SHP77 (cell line): ENCODE data around the gene CHN1.

Experiments used
- DNase-seq, 2 experiments: peaks; one replicate each; lab custom pipeline; 2025; lab: John Stamatoyannopoulos, UW

CHN1 gene

GRCh38 chr2:174873471-174873870, 131.7 kb downstream of the CHN1 start:
- DNase-seq, result no peak

GRCh38 chr2:174870787-174871186, 134.4 kb downstream of the CHN1 start:
- no peak for DNase-seq

- DNase-seq, result no peak
These were observed 136.3 kb downstream of the CHN1 start for GRCh38 chr2:174868878-174869277.

GRCh38 chr2:174866421-174866820, 138.8 kb downstream of the CHN1 start:
- DNase-seq, result no peak

DNA sequence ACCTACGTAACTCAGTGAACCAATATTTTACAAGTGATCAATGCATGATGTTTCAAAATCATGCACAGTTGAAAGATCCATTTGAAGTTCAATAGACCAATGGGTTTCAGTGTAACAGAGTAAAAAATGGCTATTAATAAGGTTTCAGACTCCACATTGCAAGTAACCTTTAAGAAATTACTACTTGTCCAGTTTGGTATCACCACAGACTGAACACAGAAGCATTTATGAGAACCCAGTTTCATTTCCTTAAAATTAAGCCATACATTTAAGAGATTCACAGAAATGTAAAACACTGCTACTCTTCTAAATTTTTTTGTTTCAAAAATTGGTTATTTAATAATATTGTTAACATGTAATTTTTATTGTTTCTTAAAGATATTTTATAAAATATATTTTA, 142.0 kb downstream of the CHN1 start:
- no peak for DNase-seq

DNA sequence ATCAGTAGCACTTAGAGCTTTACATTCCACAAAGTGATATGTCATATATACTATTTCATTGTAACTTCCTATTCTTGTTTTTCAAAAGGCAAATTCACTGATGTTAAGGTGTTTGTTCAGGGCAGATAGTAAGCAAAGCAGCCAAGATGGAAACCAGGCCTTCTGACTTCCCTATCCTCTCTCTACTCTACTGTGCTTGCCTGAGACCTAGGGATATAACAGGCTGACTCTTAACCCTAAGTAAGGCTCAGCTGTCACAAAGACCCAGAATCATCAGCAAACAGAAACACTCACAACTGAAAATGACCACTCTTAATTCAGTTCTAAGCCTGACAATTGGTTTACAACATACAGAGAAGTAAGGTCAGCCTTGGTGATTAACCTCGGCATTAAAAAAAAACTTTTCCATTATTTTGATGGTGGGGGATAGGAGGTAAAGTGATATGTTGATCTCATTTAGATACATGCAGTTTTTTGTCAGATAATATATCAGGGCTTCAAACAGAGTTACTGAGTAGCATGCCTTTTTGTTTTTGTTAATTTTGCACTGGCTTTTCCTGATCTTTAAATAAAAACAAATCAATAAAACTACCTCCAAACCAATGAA, 145.5 kb downstream of the CHN1 start:
- DNase-seq, result no peak

GRCh38 chr2:174858745-174859144, 146.4 kb downstream of the CHN1 start:
- no peak for DNase-seq

DNA sequence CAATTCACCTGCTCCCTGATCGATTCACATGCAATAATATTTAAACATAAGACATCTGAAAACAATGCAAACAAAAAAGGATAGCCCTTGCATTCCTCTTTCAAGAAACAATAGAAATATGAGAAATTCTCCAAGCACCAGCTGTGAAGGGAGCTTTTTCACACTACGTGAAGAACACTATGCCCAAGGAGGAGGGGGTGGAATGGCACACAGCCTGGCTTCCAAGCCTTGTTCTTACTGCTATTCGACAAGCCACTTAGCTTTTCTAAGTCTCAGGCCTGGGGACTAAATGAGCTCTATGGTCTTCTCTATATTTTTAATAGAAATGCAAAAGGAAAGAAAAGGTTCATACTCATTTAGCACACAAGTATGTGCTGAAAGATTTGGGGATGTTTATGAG, 148.7 kb downstream of the CHN1 start:
- no peak for DNase-seq

DNA sequence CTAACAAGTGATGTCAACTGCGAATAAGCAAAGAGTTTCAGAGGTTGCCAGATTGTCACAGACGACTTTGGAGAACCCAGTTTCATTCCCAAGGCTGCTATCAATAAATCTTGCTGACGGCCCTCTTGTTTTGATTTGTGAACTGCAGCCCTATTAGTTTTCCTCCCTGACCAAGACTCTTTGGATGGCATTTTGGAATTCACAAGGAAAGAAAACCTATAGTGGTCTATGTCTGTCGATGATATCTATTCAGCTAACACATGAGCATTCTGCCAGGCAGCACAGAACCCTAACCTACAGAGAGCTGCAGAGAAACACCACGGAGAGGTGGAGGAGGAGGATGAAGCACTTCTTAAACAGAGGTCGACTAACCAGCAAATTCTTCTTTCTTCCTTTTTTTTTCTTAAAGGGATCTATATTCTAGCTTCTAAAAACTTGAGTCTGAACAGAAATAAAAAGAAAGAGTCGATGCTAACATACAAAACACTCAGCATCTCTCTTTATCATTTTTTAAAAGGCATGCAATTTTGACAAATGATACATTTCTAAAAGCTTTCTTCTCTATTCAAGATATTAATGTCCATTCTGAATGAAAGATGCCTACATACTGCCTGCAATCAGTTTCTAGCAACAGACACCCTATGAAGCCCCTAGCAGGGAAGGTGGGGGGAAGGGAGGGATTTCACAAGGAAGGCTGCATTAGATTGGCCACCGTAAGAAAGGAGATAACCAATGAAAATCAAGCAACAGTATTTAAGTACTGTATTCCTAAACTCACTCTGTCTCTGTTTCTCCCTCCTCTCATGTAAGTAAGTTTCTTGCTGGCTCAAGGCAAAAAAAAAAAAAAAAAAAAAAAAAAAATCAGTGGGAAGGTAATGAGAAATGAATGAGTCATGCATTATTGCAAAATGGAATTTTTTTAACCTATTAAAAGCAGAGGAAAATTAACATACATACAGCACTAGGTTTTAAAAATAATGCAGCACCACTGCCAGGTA, 157.9 kb downstream of the CHN1 start:
- DNase-seq, result no peak

DNA sequence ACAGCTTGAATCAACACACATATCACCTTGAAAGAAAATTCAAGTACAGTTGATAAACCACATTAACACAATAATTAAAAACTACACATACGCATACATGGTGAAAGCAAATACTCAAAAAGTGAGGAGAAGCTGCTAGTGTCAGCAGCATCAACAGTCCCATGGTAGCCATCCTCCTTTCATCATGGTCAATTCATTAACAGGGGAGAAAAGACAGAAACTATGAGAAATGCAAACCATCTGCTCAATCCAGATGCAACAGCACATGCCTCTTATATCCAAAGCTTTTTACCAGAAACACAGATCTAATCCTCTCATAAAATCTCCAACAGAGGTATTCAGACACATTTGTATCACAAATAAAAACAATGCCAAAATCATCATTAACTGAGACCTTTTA, 159.0 kb downstream of the CHN1 start:
- no peak for DNase-seq

GRCh38 chr2:174844295-174844708, 160.9 kb downstream of the CHN1 start:
- no peak for DNase-seq

GRCh38 chr2:174842496-174842895, 162.7 kb downstream of the CHN1 start:
- DNase-seq, result no peak

DNA sequence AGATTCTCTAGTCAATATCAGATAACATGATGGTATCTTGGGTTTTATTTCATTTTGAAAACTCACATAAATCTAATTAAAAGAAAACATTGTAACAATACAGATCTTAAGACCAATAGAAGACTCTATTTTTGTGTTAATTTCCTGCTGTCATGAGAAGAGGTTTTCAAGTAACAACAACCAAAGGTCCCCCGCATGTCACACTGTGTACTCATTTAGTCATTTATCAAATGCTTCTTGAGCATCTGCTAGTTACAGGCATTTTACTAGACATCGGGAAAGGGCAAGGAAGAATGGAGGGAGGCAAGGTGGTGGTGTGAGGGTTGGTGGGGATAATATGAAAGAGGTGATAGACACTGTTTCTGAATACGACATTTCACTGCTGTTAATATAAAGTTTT, 163.2 kb downstream of the CHN1 start:
- DNase-seq, result no peak

GRCh38 chr2:174841350-174841749, 163.8 kb downstream of the CHN1 start:
- DNase-seq, result no peak

- no peak for DNase-seq
These were observed 164.7 kb downstream of the CHN1 start for GRCh38 chr2:174840436-174840835.

DNA sequence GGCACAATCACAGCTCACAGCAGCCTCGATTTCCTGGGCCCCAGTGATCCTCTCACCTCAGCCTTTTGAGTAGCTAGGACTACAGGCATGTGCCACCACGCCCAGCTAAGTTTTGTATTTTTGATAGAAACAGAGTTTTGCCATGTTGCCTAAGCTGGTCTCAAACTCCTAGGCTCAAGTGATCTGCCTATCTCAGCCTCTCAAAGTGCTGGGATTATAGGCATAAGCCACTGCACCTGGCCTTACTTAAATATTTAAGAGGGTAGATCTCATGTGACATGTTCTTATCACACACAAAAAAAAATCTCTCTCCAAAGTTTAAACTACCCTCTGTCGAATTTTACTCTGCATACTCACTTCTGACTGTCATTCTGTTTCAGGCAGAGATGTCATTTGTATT, 165.5 kb downstream of the CHN1 start:
- no peak for DNase-seq

DNA sequence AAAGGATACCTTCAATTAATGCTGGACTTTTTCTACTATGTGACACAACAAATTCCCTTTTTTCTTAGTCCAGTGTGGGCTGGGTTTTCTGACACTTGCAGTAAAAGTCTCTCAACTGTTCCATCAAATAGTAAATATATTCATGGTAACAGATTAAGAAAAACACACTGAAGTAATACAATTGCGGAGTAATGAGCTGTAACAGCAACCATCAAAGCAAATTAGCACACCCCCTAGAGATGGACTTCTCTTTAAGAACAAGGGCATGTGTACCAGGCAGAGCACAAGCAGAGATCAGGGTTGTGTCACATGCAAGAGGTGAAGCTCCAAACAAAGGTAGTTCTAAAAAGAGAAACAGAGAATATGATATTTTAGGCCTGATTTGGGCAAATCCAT, 168.2 kb downstream of the CHN1 start:
- DNase-seq, result no peak

DNA sequence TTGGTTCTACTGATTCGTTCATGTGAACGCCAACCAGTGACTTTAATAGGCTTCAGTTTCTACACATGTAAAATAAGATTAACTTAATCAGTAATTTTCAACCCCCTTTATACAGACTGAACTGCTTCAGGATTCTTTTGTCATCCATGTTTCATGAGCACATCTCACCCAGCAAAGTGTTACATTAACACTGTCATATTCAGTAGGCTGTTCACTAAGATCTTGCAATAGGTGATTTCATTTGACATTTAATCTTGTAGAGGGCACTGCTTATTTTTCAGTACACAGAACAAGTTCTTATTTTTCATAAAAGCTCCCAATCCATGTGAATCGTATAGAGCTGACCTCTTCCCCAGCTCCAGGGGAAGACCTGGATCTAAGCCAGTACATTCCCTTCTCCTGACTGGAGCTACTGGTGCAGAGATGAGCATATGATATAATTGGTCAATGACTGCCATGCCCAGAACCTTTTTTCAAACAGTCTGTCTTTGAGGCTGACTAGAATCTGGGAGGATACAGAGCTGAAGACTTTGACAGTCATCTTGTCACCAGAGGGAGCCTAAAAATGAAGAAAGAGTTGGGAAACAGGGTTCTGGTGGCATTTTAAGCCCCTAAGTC, 168.7 kb downstream of the CHN1 start:
- no peak for DNase-seq

DNA sequence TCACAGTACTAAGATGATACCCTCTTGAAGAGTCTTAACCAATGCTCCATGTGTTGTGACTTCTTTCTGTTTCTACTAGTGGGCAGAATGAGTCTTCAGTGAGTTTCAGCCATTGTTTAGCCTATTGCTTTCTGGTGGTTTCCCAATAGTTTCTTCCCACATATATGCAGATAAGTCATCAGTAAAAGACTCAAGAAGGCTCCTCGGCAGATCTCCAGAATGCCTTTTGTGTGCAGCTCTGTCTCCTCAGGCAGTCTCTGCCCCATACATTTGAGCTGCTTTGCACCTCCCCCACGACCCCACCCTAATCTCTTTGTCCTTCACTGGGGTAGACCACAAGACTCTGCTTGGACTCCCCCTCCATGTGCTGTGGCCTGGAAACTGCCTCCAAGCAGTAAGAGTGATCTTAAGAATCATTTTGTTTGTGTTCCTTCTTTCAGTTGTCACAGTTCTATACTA, 169.4 kb downstream of the CHN1 start:
- no peak for DNase-seq

DNA sequence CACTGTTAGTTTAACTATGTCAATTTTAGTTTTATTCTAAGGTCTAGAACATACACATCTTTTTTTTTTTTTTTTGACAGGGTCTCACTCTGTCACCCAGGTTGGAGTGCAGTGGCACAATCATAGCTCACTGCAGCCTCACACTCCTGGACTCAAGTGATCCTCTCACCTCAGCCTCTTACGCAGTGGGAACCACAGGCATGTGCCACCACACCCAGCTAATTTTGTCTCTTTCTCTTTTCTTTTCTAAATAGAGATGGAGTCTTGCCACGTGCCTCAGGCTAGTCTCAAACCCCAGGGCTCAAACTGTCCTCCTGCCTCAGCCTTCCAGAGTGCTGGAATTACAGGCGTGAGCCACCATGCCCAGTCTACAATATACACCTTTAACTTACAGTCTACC, 171.4 kb downstream of the CHN1 start:
- DNase-seq, result no peak

GRCh38 chr2:174830561-174830960, 174.6 kb downstream of the CHN1 start:
- no peak for DNase-seq

DNA sequence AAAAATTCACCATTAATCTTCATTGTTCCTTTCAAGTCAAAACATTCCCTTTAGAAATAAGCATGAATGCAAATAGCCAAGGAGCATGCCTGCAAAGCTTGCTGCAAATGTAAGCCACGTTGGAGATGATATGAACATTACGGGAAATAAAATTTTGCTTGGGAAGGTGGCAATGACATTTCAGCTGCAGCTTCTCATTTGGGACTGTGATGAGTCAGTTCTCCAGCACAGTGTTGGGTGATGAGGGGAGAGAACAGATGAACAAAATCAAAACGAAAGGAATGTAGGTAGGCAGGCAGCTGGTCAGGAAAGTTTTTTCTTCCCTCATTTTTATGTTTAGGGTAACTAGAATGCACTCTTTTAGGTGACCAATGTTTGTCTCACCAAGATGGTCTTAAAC, 175.6 kb downstream of the CHN1 start:
- no peak for DNase-seq
